Activated CD8-positive, alpha-beta T cell treated with anti-CD3 and anti-CD28 coated beads for 36 hours (primary cell): ENCODE data around the gene MRGPRG. TPM values are rescaled to one million over a fixed set of nuclear protein-coding genes. Genes with fewer than 3 reads are reported as not detected.

Experiments used
- ATAC-seq: fragments of 200-7000 bp; cut with Tn5 transposase; one replicate; pipeline ENCODE4 v1.10.0; 2021; ENCODE audit warnings: mild to moderate bottlenecking, moderate library complexity
- CTCF ChIA-PET: fragments of 350-600 bp; sonication (Branson Sonifier 250); formaldehyde crosslinking; loops from one replicate; lab custom pipeline; 2021; ENCODE audit warnings: antibody characterized with exemption; lab: Charles Lee
- POLR2A ChIA-PET: fragments of 350-600 bp; sonication (Branson Sonifier 250); formaldehyde crosslinking; loops from one replicate; lab custom pipeline; 2021; ENCODE audit warnings: antibody characterized with exemption; lab: Charles Lee
- DNase-seq: peaks from one replicate; pipeline ENCODE4 v3.0.0-alpha.2; 2020
- H3K27ac Mint-ChIP-seq: one replicate; pipeline ENCODE4 v1.8.0; 2021; ENCODE audit warnings: mild to moderate bottlenecking, mixed read lengths
- H3K27me3 Mint-ChIP-seq: one replicate; pipeline ENCODE4 v1.8.0; 2021; ENCODE audit warnings: mixed read lengths
- H3K36me3 Mint-ChIP-seq: one replicate; pipeline ENCODE4 v1.8.0; 2021; ENCODE audit warnings: low read depth, mixed read lengths
- H3K4me1 Mint-ChIP-seq: one replicate; pipeline ENCODE4 v1.8.0; 2021; ENCODE audit warnings: low read depth, mixed read lengths
- H3K4me3 Mint-ChIP-seq: one replicate; pipeline ENCODE4 v1.8.0; 2021; ENCODE audit warnings: mild to moderate bottlenecking, moderate library complexity, mixed read lengths
- H3K9me3 Mint-ChIP-seq: one replicate; pipeline ENCODE4 v1.8.0; 2021; ENCODE audit warnings: mixed read lengths
- intact Hi-C: fragments of 100-400 bp; cut with micrococcal nuclease; formaldehyde crosslinking; loops from one replicate; pipeline ENCODE4 v1.10.0; 2022
- total RNA-seq, 2 experiments: library from RNA; stranded (reverse); gene quantifications; one replicate each; pipeline ENCODE4 v1.2.3, GENCODE V29; 2021
- TF ChIP-seq, protein P1 (sequence below): fragments of 200-600 bp; IDR thresholded peaks from one replicate; pipeline ENCODE4 v1.8.0; 2022; ENCODE audit warnings: antibody characterized with exemption, mild to moderate bottlenecking

The MRGPRG gene
- total RNA-seq, 2 experiments from 2014 or later: not detected

DNA sequence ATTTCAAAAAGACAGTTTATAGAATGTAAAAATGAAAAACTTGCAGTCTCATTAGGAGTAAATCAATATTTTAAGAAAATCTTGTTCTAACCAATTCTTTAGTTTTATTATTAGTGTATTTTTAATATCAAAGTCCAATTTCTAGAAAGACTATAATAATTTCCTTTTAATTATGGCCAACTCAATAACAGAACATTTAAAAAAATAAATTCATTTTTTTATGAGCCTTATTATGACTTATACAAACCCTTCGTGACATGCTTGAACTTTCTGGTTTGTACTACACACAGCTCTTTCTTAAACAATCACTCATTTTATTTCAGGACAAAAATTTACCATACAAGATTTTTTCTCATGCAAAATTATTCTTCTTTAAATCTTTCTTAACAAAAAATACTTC, 25.3 kb upstream of the MRGPRG start:
- Mint-ChIP-seq H3K36me3 (no peaks in the 10 kb centered on the region), H3K4me1 (no peaks in the 10 kb centered on the region), H3K27me3 (no peaks in the 10 kb centered on the region), H3K27ac (no peak overlapping the region), H3K4me3 (no peak overlapping the region), H3K9me3 (no peaks in the 10 kb centered on the region)
- DNase-seq: no peak
- intact Hi-C loops: no loop called here
- TF ChIP-seq, protein P1, sequence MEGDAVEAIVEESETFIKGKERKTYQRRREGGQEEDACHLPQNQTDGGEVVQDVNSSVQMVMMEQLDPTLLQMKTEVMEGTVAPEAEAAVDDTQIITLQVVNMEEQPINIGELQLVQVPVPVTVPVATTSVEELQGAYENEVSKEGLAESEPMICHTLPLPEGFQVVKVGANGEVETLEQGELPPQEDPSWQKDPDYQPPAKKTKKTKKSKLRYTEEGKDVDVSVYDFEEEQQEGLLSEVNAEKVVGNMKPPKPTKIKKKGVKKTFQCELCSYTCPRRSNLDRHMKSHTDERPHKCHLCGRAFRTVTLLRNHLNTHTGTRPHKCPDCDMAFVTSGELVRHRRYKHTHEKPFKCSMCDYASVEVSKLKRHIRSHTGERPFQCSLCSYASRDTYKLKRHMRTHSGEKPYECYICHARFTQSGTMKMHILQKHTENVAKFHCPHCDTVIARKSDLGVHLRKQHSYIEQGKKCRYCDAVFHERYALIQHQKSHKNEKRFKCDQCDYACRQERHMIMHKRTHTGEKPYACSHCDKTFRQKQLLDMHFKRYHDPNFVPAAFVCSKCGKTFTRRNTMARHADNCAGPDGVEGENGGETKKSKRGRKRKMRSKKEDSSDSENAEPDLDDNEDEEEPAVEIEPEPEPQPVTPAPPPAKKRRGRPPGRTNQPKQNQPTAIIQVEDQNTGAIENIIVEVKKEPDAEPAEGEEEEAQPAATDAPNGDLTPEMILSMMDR: no peak
- POLR2A ChIA-PET: no interaction called here
- ATAC-seq: no peak
- CTCF ChIA-PET: interaction anchor here (0.7 kb wide), 2 partner anchors 97 to 1298 kb away, joined by 3 read pairs; no protein-coding TSS in a partner anchor

DNA sequence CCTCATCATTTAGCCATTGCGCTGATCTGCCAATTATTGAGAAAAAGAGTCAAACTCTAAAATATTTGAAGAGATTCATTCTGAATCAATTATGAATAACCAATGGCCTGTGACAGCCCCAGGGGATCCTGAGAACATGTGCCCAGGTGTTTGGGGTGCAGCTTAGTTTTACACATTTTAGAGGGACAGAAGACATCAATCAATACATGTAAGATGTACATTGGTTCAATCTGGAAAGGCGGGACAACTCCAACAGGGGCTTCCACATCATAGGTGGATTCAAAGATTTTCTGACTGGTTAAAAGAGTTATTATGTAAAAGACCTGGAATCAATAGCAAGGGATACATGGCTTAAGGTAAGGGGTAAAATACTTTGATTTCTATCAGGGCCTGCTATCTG, 18.5 kb upstream of the MRGPRG start:
- DNase-seq (no peak), ATAC-seq (no peak)
- Mint-ChIP-seq H3K4me3 (no peak overlapping the region), H3K27me3 (no peaks in the 10 kb centered on the region), H3K9me3 (no peaks in the 10 kb centered on the region), H3K27ac (no peak overlapping the region), H3K4me1 (no peaks in the 10 kb centered on the region), H3K36me3 (no peaks in the 10 kb centered on the region)
- CTCF ChIA-PET: no interaction called here
- POLR2A ChIA-PET: interaction anchor here (0.7 kb wide), 1 partner anchor 40 kb away, joined by 3 read pairs; no protein-coding TSS in a partner anchor
- intact Hi-C loops: no loop called here
- TF ChIP-seq, protein P1: no peak

DNA sequence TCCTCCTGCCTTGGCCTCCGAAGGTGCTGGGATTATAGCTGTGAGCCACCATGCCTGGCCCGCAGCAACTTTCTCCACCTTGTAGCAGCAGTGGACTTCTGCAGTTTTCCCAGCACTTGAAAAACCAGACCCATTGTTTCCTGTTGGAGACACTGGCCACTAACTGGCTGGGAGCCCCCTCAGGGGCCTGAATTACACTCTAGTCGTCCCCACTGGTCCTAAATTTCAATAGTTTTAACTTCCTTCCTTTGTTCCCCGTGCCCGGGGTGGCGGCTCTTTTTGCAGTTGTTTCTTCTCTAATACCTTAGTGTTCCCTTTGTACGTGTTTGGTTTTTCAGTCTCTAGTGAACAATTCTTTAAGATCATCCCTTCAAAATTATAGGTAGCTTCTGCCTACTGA, 16.2 kb upstream of the MRGPRG start:
- TF ChIP-seq, protein P1: no peak
- DNase-seq (no peak), ATAC-seq (no peak)
- Mint-ChIP-seq H3K27me3 (no peaks in the 10 kb centered on the region), H3K4me3 (no peak overlapping the region), H3K9me3 (no peaks in the 10 kb centered on the region), H3K4me1 (no peaks in the 10 kb centered on the region), H3K27ac (no peak overlapping the region), H3K36me3 (no peaks in the 10 kb centered on the region)
- intact Hi-C loops: no loop called here
- POLR2A ChIA-PET: interaction anchor here (0.7 to 0.9 kb wide), 2 partner anchors 52 to 746 kb away, joined by 3 read pairs; no protein-coding TSS in a partner anchor
- CTCF ChIA-PET: no interaction called here

DNA sequence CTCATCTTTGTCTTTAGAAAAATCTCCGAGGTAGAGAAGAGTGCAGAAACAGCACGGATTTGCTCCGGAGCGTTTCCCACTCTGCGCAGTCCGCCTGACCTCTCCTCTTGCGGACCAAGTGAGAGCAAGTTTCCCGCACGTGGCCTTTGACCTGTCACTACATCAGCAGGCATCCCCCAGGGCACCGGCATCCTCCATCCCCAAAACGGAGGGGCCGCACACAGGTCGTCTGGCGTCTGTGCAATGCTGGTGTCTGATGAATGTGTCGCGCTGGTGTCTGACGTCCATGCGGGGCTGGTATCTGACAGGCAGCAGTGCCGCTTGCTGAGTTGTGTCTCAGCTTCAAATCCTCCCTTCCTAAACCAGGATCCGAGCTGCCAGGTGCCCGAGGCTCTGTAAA, 14.3 kb upstream of the MRGPRG start:
- intact Hi-C loops: no loop called here
- Mint-ChIP-seq H3K27me3 (no peaks in the 10 kb centered on the region), H3K36me3 (no peaks in the 10 kb centered on the region), H3K9me3 (no peaks in the 10 kb centered on the region), H3K27ac (no peak overlapping the region), H3K4me3 (no peak overlapping the region), H3K4me1 (no peaks in the 10 kb centered on the region)
- TF ChIP-seq, protein P1: no peak
- ChIA-PET POLR2A (no interaction called here), CTCF (no interaction called here)
- no peak for DNase-seq
- ATAC-seq: no peak

DNA sequence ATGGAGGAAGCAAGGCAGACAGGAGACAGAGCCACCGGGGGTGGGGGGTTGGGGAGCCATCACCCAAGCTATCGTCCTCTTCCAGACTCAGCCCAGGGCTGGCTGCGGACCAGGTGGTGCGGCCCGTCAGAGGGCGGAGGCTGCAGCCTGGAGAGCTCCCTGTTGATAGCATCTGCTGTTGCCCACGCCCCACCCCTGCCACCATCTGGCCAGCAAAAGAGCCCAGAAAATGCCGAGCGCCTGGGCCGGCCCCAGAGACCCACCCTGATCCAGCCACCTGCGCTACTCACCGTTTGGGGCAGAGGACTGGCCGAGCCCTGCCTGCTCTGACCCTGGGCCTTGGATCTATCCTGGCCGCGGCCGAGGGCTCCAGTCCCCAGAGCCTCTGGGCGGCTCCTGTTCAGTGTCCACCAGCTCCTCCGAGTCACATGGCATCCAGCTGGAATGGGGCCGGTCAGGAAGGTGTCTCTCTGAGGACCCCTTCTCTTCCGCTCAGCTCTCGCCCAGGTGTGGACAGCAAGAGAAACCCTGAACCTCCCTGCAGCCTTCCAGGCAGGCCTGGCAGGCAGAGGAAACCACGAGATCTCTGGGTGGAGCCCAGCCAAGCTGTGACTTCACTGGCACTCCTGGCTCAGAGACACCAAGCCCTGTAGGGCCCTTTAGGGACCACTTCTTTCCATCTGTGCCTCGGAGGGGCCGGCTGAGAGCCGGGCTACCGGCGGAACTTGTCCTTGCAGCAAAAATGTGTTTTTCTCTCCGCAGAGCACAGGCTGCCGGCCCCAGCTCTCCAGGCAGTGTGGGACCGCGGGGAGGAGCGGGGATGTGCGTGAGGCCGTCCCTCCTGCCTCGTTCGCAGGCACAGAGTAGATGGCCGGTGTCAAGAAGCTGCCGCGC, 13.5 kb upstream of the MRGPRG start, which contains the start of gene MRGPRE:
Gene MRGPRE (minus strand): TSS at position 567 of the 894 bp plus-strand sequence. CDS start 3,618 bp downstream, outside the sequence.
- ChIA-PET CTCF (no interaction called here), POLR2A (no interaction called here)
- no peak within 1 kb of the TSS for H3K27ac Mint-ChIP-seq
- ATAC-seq (no peak), DNase-seq (no peak)
- no peaks in the 10 kb centered on the region for H3K36me3 Mint-ChIP-seq
- intact Hi-C loops: no loop called here
- H3K27me3 Mint-ChIP-seq: no peaks in the 10 kb centered on the region
- no peak within 1 kb of the TSS for H3K4me3 Mint-ChIP-seq
- no peaks in the 10 kb centered on the region for H3K4me1 Mint-ChIP-seq
- TF ChIP-seq, protein P1: no peak
- H3K9me3 Mint-ChIP-seq: no peaks in the 10 kb centered on the region
